C4-2B (cell line): ENCODE data around the gene ANO2.

ENCODE experiments used
- ZFX ChIP-seq: fragments of 450-650 bp; IDR thresholded peaks from 2 replicates; pipeline ENCODE4 v1.6.1; 2017
- TF ChIP-seq, protein P1 (sequence below): fragments of 450-650 bp; conservative IDR thresholded peaks from 2 replicates; pipeline ENCODE4 v1.5.1; 2017; ENCODE audit warnings: mild to moderate bottlenecking

DNA sequence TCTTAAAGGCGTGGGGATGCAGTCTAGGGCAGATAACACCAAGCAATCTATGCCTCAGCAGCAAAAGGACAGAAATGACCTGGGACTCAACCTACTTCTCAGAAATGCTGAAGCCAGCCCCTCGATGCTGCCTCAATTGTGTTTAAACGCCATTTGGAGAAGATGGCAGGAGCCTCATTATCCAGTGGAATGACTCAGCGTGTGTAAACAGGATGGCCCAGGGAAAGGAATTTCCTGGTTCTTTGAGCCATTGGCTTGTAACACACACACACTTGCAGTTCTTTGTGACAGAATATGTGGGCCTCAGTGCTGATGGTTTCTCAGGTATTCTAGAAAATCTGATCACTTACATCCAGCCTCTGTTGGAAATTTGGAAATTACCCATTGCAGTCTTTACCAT, 358.9 kb downstream of the ANO2 start:
- TF ChIP-seq, protein P1, sequence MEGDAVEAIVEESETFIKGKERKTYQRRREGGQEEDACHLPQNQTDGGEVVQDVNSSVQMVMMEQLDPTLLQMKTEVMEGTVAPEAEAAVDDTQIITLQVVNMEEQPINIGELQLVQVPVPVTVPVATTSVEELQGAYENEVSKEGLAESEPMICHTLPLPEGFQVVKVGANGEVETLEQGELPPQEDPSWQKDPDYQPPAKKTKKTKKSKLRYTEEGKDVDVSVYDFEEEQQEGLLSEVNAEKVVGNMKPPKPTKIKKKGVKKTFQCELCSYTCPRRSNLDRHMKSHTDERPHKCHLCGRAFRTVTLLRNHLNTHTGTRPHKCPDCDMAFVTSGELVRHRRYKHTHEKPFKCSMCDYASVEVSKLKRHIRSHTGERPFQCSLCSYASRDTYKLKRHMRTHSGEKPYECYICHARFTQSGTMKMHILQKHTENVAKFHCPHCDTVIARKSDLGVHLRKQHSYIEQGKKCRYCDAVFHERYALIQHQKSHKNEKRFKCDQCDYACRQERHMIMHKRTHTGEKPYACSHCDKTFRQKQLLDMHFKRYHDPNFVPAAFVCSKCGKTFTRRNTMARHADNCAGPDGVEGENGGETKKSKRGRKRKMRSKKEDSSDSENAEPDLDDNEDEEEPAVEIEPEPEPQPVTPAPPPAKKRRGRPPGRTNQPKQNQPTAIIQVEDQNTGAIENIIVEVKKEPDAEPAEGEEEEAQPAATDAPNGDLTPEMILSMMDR: no peak
- no peak for TF ChIP-seq ZFX
